H1 (cell line): ENCODE measurements around the gene CDK5. TPM values are rescaled to one million over a fixed set of nuclear protein-coding genes. Genes with fewer than 3 reads are reported as not detected.

Experiments used
- CTCF ChIA-PET: fragments of 300-600 bp; sonication (Branson Sonifier 250); formaldehyde crosslinking; loops from one replicate; lab custom pipeline; 2021; ENCODE audit not compliant: partially characterized antibody; lab: Charles Lee
- POLR2A ChIA-PET: fragments of 300-600 bp; sonication (Branson Sonifier 250); formaldehyde crosslinking; loops from one replicate; lab custom pipeline; 2021; ENCODE audit warnings: inconsistent platforms; ENCODE audit not compliant: partially characterized antibody; lab: Charles Lee
- DNase-seq, 2 experiments: peaks; one replicate each; pipeline versions ENCODE4 v3.0.0 to v3.0.0-alpha.2; 2010 to 2022; ENCODE audit warnings: low spot score in 2 of 2, low read depth in 1 of 2, mixed read lengths in 1 of 2
- FAIRE-seq: peaks from 2 replicates; lab custom pipeline; 2011; peaks lifted over from hg19 to GRCh38; lab: Jason Lieb, UNC
- H2AFZ ChIP-seq: 2 replicates; pipeline ENCODE4 v1.8.1; 2012; ENCODE audit warnings: low read length, inconsistent platforms
- H2AK5ac ChIP-seq: 2 replicates; pipeline ENCODE4 v1.6.1; 2013; ENCODE audit warnings: low read depth, low read length
- H2BK120ac ChIP-seq: replicated peaks from 2 replicates; pipeline ENCODE3; 2013; ENCODE audit warnings: low read depth, low read length, inconsistent platforms
- H2BK12ac ChIP-seq: 2 replicates; pipeline ENCODE4 v1.6.1; 2013; ENCODE audit warnings: low read depth, low read length
- H2BK15ac ChIP-seq: 2 replicates; pipeline ENCODE4 v1.6.1; 2013; ENCODE audit warnings: low read length
- H2BK20ac ChIP-seq: 2 replicates; pipeline ENCODE4 v1.6.1; 2013; ENCODE audit warnings: low read length
- H2BK5ac ChIP-seq: 2 replicates; pipeline ENCODE4 v1.6.1; 2013; ENCODE audit warnings: low read depth, low read length
- H3K14ac ChIP-seq: 2 replicates; pipeline ENCODE4 v1.6.1; 2013; ENCODE audit warnings: inconsistent platforms; ENCODE audit not compliant: insufficient read length
- H3K18ac ChIP-seq: 2 replicates; pipeline ENCODE4 v1.6.1; 2013; ENCODE audit warnings: low read length; ENCODE audit errors: extremely low read depth
- H3K23ac ChIP-seq: 2 replicates; pipeline ENCODE4 v1.6.1; 2013; ENCODE audit warnings: inconsistent platforms; ENCODE audit not compliant: insufficient read length
- H3K23me2 ChIP-seq: 2 replicates; pipeline ENCODE4 v1.6.1; 2013; ENCODE audit warnings: low read depth, low read length
- H3K27ac ChIP-seq: 2 replicates; pipeline ENCODE4 v1.6.1; 2011; ENCODE audit warnings: low read depth, low read length, inconsistent platforms
- H3K27me3 ChIP-seq, 4 experiments: replicated peaks in 1 of 4; 1 replicate in 1 of 4; 2 replicates in 3 of 4; pipeline versions ENCODE4 v1.6.1 to v1.8.1; 2011 to 2013; ENCODE audit warnings: low read length in 3 of 4, mild to moderate bottlenecking in 3 of 4, inconsistent platforms in 2 of 4, mixed read lengths in 2 of 4, moderate library complexity in 1 of 4; ENCODE audit not compliant: control insufficient read depth in 3 of 4, insufficient read depth in 3 of 4; ENCODE audit errors: extremely low read depth in 1 of 4
- H3K36me3 ChIP-seq, 4 experiments: 2 replicates each; pipeline versions ENCODE4 v1.6.1 to v1.8.1; 2011 to 2013; ENCODE audit warnings: mild to moderate bottlenecking in 4 of 4, low read length in 3 of 4, moderate library complexity in 2 of 4, control low read depth in 1 of 4, inconsistent platforms in 1 of 4; ENCODE audit not compliant: insufficient read depth in 4 of 4, control insufficient read depth in 2 of 4
- H3K4ac ChIP-seq: replicated peaks from 2 replicates; pipeline ENCODE3; 2013; ENCODE audit warnings: low read length, low read depth, mixed read lengths, inconsistent platforms; ENCODE audit not compliant: insufficient read length
- H3K4me1 ChIP-seq, 4 experiments: replicated peaks in 1 of 4; 1 replicate in 1 of 4; 2 replicates in 3 of 4; pipeline versions ENCODE4 v1.6.1 to v1.8.1; 2011 to 2013; ENCODE audit warnings: low read length in 3 of 4, inconsistent platforms in 2 of 4, mixed read lengths in 1 of 4; ENCODE audit not compliant: insufficient read depth in 4 of 4, control insufficient read depth in 3 of 4
- H3K4me2 ChIP-seq, 2 experiments: 2 replicates each; pipeline versions ENCODE4 v1.6.1 to v1.8.1; 2011 to 2013; ENCODE audit warnings: low read depth in 2 of 2, low read length in 2 of 2, control low read depth in 1 of 2, inconsistent platforms in 1 of 2, mild to moderate bottlenecking in 1 of 2; ENCODE audit not compliant: insufficient read depth in 1 of 2
- H3K4me3 ChIP-seq, 4 experiments: fragments of 200-600, 300-600 bp in 1 of 4; sonication (generic), shearing (Covaris generic), sonication (Bioruptor Twin) in 1 of 4; 2 replicates each; pipeline versions ENCODE4 v1.5.1 to v1.8.1; 2011 to 2016; ENCODE audit warnings: low read length in 4 of 4, low read depth in 3 of 4, control low read depth in 2 of 4, inconsistent platforms in 2 of 4, mild to moderate bottlenecking in 2 of 4, mixed read lengths in 1 of 4, moderate library complexity in 1 of 4; ENCODE audit not compliant: insufficient read depth in 2 of 4; ENCODE audit errors: extremely low read depth in 1 of 4
- H3K56ac ChIP-seq: replicated peaks from 2 replicates; pipeline ENCODE3; 2013; ENCODE audit warnings: low read depth, mild to moderate bottlenecking, mixed read lengths, low read length, inconsistent platforms; ENCODE audit not compliant: insufficient read length
- H3K79me1 ChIP-seq: 2 replicates; pipeline ENCODE4 v1.6.1; 2013; ENCODE audit warnings: low read depth, low read length, control low read depth
- H3K79me2 ChIP-seq, 2 experiments: 2 replicates each; pipeline versions ENCODE4 v1.6.1 to v1.8.1; 2012 to 2013; ENCODE audit warnings: low read length in 2 of 2, mild to moderate bottlenecking in 2 of 2, inconsistent platforms in 1 of 2; ENCODE audit not compliant: insufficient read depth in 2 of 2, control insufficient read depth in 1 of 2
- H3K9ac ChIP-seq, 4 experiments: replicated peaks in 1 of 4; 1 replicate in 1 of 4; 2 replicates in 3 of 4; pipeline versions ENCODE4 v1.6.1 to v1.8.1; 2011 to 2013; ENCODE audit warnings: low read depth in 3 of 4, low read length in 3 of 4, control low read depth in 2 of 4, mild to moderate bottlenecking in 2 of 4, moderate library complexity in 2 of 4, inconsistent platforms in 1 of 4; ENCODE audit errors: extremely low read depth in 1 of 4
- H3K9me3 ChIP-seq, 2 experiments: 2 replicates each; pipeline versions ENCODE4 v1.6.1 to v1.8.1; 2012 to 2013; ENCODE audit warnings: mild to moderate bottlenecking in 2 of 2, moderate library complexity in 2 of 2, control low read depth in 1 of 2, inconsistent platforms in 1 of 2, low read depth in 1 of 2, low read length in 1 of 2, mixed read lengths in 1 of 2; ENCODE audit not compliant: insufficient read depth in 2 of 2
- H4K20me1 ChIP-seq, 2 experiments: replicated peaks in 1 of 2; 2 replicates each; pipeline versions ENCODE3 to v1.8.1; 2011 to 2013; ENCODE audit warnings: inconsistent platforms in 2 of 2, low read length in 2 of 2, mild to moderate bottlenecking in 1 of 2; ENCODE audit not compliant: insufficient read depth in 2 of 2, control insufficient read depth in 1 of 2
- H4K5ac ChIP-seq: 2 replicates; pipeline ENCODE4 v1.6.1; 2013; ENCODE audit warnings: low read length, low read depth, mixed read lengths, inconsistent platforms; ENCODE audit not compliant: insufficient read length
- H4K8ac ChIP-seq: 2 replicates; pipeline ENCODE4 v1.8.0; 2013; ENCODE audit warnings: mild to moderate bottlenecking, moderate library complexity, low read length, inconsistent platforms; ENCODE audit not compliant: insufficient read depth; ENCODE audit errors: extremely low read depth
- H4K91ac ChIP-seq: replicated peaks from 2 replicates; pipeline ENCODE3; 2013; ENCODE audit warnings: low read length, mixed read lengths, inconsistent platforms; ENCODE audit not compliant: insufficient read length
- CBX8 ChIP-seq: fragments of 300-800, 300-1000 bp; sonication (generic); IDR thresholded peaks from 2 replicates; pipeline ENCODE4 v1.7.1; 2016; ENCODE audit warnings: low read depth, low read length, borderline replicate concordance
- CHD1 ChIP-seq: IDR thresholded peaks from 2 replicates; pipeline ENCODE4 v1.6.1; 2012; ENCODE audit warnings: low read depth, low read length, improper control_type of control experiment
- HDAC6 ChIP-seq: IDR thresholded peaks from one replicate; pipeline ENCODE4 v1.7.1; 2012; ENCODE audit warnings: low read depth, mild to moderate bottlenecking, inconsistent platforms, low read length, moderate library complexity
- POLR2AphosphoS5 ChIP-seq: IDR thresholded peaks from 2 replicates; pipeline ENCODE4 v1.6.1; 2011; ENCODE audit warnings: low read depth, low read length
- RAD21 ChIP-seq, 2 experiments: IDR thresholded peaks in 1 of 2; conservative IDR thresholded peaks in 1 of 2; 2 replicates each; pipeline ENCODE4 v1.6.1; 2011; ENCODE audit warnings: low read depth in 2 of 2, low read length in 2 of 2, improper control_type of control experiment in 1 of 2, inconsistent platforms in 1 of 2, mild to moderate bottlenecking in 1 of 2, moderate library complexity in 1 of 2
- RFX5 ChIP-seq: IDR thresholded peaks from 2 replicates; pipeline ENCODE4 v1.6.1; 2011; ENCODE audit warnings: low read depth, low read length, improper control_type of control experiment, borderline replicate concordance
- WGBS, 2 experiments: shearing (Covaris generic) in 1 of 2; methylation state at CpG; one replicate each; pipeline versions ENCODE4 v1.1.6 to v1.1.7; 2013 to 2015; ENCODE audit warnings: low lambda C conversion rate in 2 of 2, mixed read lengths in 2 of 2, inconsistent platforms in 1 of 2, low coverage in 1 of 2, missing lambda C conversion rate in 1 of 2; ENCODE audit not compliant: insufficient replicate concordance in 2 of 2, insufficient coverage in 1 of 2, insufficient read length in 1 of 2; ENCODE audit errors: extremely low coverage in 1 of 2, missing lambda C conversion rate in 1 of 2; 5-methylcytosine and 5-hydroxymethylcytosine counted together
- polyA plus RNA-seq, 7 experiments: library from polyadenylated mRNA; depleted of rRNA in 3 of 7; stranded (reverse) in 5 of 7; unstranded in 2 of 7; fragments of >200 nt in 5 of 7; fragments of 200-250 nt in 2 of 7; gene quantifications; 1 replicate in 5 of 7; 2 replicates in 1 of 7; 4 replicates in 1 of 7; pipeline versions ENCODE4 v1.2.1 to v1.2.3, GENCODE V29; 2011 to 2013; ENCODE audit warnings: missing spikeins in 2 of 7, mixed read lengths in 2 of 7
- total RNA-seq: library from RNA; stranded (reverse); fragmentation: NEBNext Ultra II Directional; extraction: Animal tissue kit (Norgen Biotek cat#: 25700); gene quantifications from 2 replicates; pipeline ENCODE4 v1.2.1, GENCODE V29; 2021

CDK5 gene
- total and polyA plus RNA-seq, 2 of the 8 experiments (the other 6 are each of a cell fraction or from before 2014, with no cell fraction given), result 22.8 to 37.2 TPM

- H3K14ac ChIP-seq, result no peak overlapping the region
- H2AK5ac ChIP-seq, result no peak overlapping the region
- H3K23ac ChIP-seq, result no peak overlapping the region
- H3K4me3 ChIP-seq, result no peak overlapping the region
- ChIA-PET CTCF (interaction anchor here (1.0 to 2.2 kb wide), 5 partner anchors 8 to 70 kb away, joined by 3 to 6 read pairs (median 6); partner anchors contain the start of gene CDK5), POLR2A (interaction anchor here (0.6 to 1.8 kb wide), 3 partner anchors 36 to 168 kb away, joined by 3 to 4 read pairs (median 3); no protein-coding TSS in a partner anchor)
- no peaks in the 10 kb centered on the region; a peak in 1 of 8 replicates for H3K36me3 ChIP-seq
- H4K20me1 ChIP-seq, result peaks cover 0 to 5% of the 10 kb centered on the region in 2 experiments
- H3K23me2 ChIP-seq, result no peaks in the 10 kb centered on the region
- no peaks in the 10 kb centered on the region for H3K9me3 ChIP-seq
- H4K8ac ChIP-seq, result no peak overlapping the region; the same call in 1 of the 2 replicates
- H2BK120ac ChIP-seq, result no peak overlapping the region
- no peak overlapping the region for H3K18ac ChIP-seq
- no peak overlapping the region for H3K27ac ChIP-seq
- H4K5ac ChIP-seq, result no peak overlapping the region
- DNase-seq (no peak), FAIRE-seq (no peak)
- no peak overlapping the region for H3K4me2 ChIP-seq
- no peak overlapping the region for H3K9ac ChIP-seq
- no peaks in the 10 kb centered on the region for H3K4me1 ChIP-seq
- WGBS, 2 experiments, result 93% methylated on average over 30 of the region's 30 CpGs; no CpG with 5 or more reads in 1 of the 2 experiments
- H2BK5ac ChIP-seq, result no peak overlapping the region
- no peak overlapping the region for H2BK15ac ChIP-seq
- H2BK20ac ChIP-seq, result no peak overlapping the region
- H3K79me2 ChIP-seq, result no peaks in the 10 kb centered on the region
- H3K56ac ChIP-seq, result no peak overlapping the region
- no peak for TF ChIP-seq HDAC6
- TF ChIP-seq CBX8, result no peak
- no peak for TF ChIP-seq RAD21 (IDR thresholded peaks at IDR 0.05 in 1 of 2, conservative IDR thresholded peaks at IDR 0.05 in 1 of 2; ENCODE audit: low read depth in 2 of 2, low read length in 2 of 2)
- no peak for TF ChIP-seq RFX5
- TF ChIP-seq CHD1, result no peak
- no peak for TF ChIP-seq POLR2AphosphoS5
- TF ChIP-seq, all 59 proteins: peak for 0
- Histone ChIP-seq H4K91ac (no peak overlapping the region), H3K27me3 (no peaks in the 10 kb centered on the region; a peak in 1 of 7 replicates), H2AFZ (no peak overlapping the region), H3K79me1 (no peaks in the 10 kb centered on the region), H3K4ac (no peak overlapping the region), H2BK12ac (no peak overlapping the region)
Measured at GRCh38 chr7:151040616-151041375, 16.9 kb downstream of the CDK5 start.
